ENCODE measurements around the gene YWHAG. TPM values are rescaled to one million over a fixed set of nuclear protein-coding genes. Genes with fewer than 3 reads are reported as not detected.
"Not testable (repeated sequence)": the region's sequence is repeated elsewhere in the genome, so short reads cannot be mapped to it uniquely, and the experiment has no call there.

The YWHAG gene
- total RNA-seq, 1 donor from 2014 or later, result 650 TPM

- H3K9me3 Mint-ChIP-seq (ENCODE audit: unreplicated experiment), result peaks cover 7% of the 10 kb centered on the region
- no peak overlapping the region for H3K4me3 Mint-ChIP-seq (ENCODE audit: unreplicated experiment)
- H3K36me3 Mint-ChIP-seq (ENCODE audit: unreplicated experiment), result no peaks in the 10 kb centered on the region
- no peak overlapping the region for H3K27ac Mint-ChIP-seq (ENCODE audit: unreplicated experiment)
- peaks cover 3% of the 10 kb centered on the region for H3K27me3 Mint-ChIP-seq (ENCODE audit: unreplicated experiment)
- peaks cover 9% of the 10 kb centered on the region for H3K4me1 Mint-ChIP-seq (ENCODE audit: low read depth, unreplicated experiment)
- DNase-seq, result no peak
- TF ChIP-seq CTCF (IDR thresholded peaks at IDR 0.05; ENCODE audit: partially characterized antibody, unreplicated experiment), result no peak
Observed at GRCh38 chr7:76400248-76400647, 41.5 kb upstream of the YWHAG start.

- Mint-ChIP-seq H3K4me1 (ENCODE audit: low read depth, unreplicated experiment) (peaks cover 13% of the 10 kb centered on the region), H3K9me3 (ENCODE audit: unreplicated experiment) (peaks cover 8% of the 10 kb centered on the region), H3K4me3 (ENCODE audit: unreplicated experiment) (peak overlapping the region; percentile 7), H3K27ac (ENCODE audit: unreplicated experiment) (no peak overlapping the region), H3K27me3 (ENCODE audit: unreplicated experiment) (peaks cover 3% of the 10 kb centered on the region), H3K36me3 (ENCODE audit: unreplicated experiment) (no peaks in the 10 kb centered on the region)
- no peak for TF ChIP-seq CTCF (IDR thresholded peaks at IDR 0.05; ENCODE audit: partially characterized antibody, unreplicated experiment)
- DNase-seq, result peak; percentile 69
Observed at GRCh38 chr7:76397409-76398183, 38.8 kb upstream of the YWHAG start.

DNA sequence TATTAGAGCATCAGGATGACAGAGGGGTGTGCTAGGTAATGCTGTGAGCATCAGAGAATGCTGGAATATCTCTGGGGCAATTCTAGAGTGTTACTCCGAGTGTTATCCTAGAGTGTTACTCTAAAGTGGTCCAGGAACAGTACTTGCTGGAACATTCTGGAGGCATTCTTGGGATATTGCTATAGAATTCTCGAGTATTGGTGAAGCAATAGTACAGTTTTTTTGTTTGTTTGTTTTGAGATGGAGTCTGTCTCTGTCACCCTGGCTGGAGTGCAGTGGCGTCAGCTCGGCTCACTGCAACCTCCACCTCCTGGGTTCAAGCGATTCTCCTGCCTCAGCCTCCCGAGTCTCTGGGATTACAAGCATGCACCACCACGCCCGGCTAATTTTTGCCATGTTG, 38.1 kb upstream of the YWHAG start:
- H3K9me3 Mint-ChIP-seq (ENCODE audit: unreplicated experiment), result peaks cover 8% of the 10 kb centered on the region
- H3K4me1 Mint-ChIP-seq (ENCODE audit: low read depth, unreplicated experiment), result peaks cover 13% of the 10 kb centered on the region
- no peak for TF ChIP-seq CTCF (IDR thresholded peaks at IDR 0.05; ENCODE audit: partially characterized antibody, unreplicated experiment)
- H3K4me3 Mint-ChIP-seq (ENCODE audit: unreplicated experiment), result no peak overlapping the region
- peaks cover 3% of the 10 kb centered on the region for H3K27me3 Mint-ChIP-seq (ENCODE audit: unreplicated experiment)
- no peak for DNase-seq
- H3K27ac Mint-ChIP-seq (ENCODE audit: unreplicated experiment), result no peak overlapping the region
- H3K36me3 Mint-ChIP-seq (ENCODE audit: unreplicated experiment), result no peaks in the 10 kb centered on the region

DNA sequence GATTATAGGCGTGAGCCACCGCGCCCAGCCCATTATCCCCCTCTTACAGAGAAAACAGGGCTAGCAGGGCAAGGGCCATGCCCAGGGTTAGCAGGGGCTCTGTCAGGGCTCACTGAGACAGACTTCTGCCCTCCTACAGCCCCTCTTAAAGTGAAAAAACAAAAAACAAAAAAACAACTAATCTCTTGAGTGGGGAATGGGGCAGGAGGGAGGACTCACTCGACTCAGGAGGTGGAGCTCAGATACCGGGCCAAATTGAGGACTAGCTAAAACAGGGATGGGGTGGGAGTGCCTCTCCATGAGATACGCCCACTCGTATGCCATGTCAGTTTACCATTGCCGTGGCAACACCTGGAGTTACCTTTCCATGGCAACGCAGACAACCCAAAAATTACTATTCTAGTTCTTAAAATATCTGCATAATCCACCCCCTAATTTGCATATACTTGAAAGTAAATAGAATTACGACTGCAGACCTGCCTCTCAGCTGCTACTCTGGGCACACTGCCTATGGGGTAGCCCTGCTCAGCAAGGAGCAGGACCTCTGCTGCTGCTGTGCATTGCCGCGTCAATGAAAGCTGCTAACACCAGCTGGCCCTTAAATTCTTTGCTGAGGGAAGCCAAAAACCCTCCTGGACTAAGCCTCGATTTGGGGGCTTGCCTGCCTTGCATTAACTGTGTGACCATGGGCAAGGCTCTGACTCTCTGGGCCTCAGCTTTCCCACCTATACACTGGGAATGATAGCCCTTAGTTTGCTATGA, 37.4 kb upstream of the YWHAG start:
- Mint-ChIP-seq H3K9me3 (ENCODE audit: unreplicated experiment) (peaks cover 7% of the 10 kb centered on the region), H3K27ac (ENCODE audit: unreplicated experiment) (peak overlapping the region; percentile 52), H3K4me1 (ENCODE audit: low read depth, unreplicated experiment) (peaks cover 13% of the 10 kb centered on the region), H3K4me3 (ENCODE audit: unreplicated experiment) (no peak overlapping the region), H3K36me3 (ENCODE audit: unreplicated experiment) (no peaks in the 10 kb centered on the region), H3K27me3 (ENCODE audit: unreplicated experiment) (peaks cover 3% of the 10 kb centered on the region)
- no peak for DNase-seq
- no peak for TF ChIP-seq CTCF (IDR thresholded peaks at IDR 0.05; ENCODE audit: partially characterized antibody, unreplicated experiment)

GRCh38 chr7:76395605-76395964, 36.8 kb upstream of the YWHAG start:
- Mint-ChIP-seq H3K4me1 (ENCODE audit: low read depth, unreplicated experiment) (peaks cover 13% of the 10 kb centered on the region), H3K27ac (ENCODE audit: unreplicated experiment) (peak overlapping the region; percentile 79)
- H3K36me3 Mint-ChIP-seq (ENCODE audit: unreplicated experiment); H3K9me3 Mint-ChIP-seq (ENCODE audit: unreplicated experiment); H3K4me3 Mint-ChIP-seq (ENCODE audit: unreplicated experiment); DNase-seq; H3K27me3 Mint-ChIP-seq (ENCODE audit: unreplicated experiment): not testable (repeated sequence)
